Stimulated activated CD4-positive, alpha-beta T cell treated with anti-CD3 and anti-CD28 coated beads, Interleukin-15, amount 100 ng/mL, for 24 hours (primary cell): ENCODE data around the gene ADSS1.
A peak's percentile ranks its signal among the peaks of the same experiment; 100 is the strongest.

Experiments
- DNase-seq: peaks from one replicate; pipeline ENCODE4 v3.0.0-alpha.2; 2020

ADSS1 gene

DNA sequence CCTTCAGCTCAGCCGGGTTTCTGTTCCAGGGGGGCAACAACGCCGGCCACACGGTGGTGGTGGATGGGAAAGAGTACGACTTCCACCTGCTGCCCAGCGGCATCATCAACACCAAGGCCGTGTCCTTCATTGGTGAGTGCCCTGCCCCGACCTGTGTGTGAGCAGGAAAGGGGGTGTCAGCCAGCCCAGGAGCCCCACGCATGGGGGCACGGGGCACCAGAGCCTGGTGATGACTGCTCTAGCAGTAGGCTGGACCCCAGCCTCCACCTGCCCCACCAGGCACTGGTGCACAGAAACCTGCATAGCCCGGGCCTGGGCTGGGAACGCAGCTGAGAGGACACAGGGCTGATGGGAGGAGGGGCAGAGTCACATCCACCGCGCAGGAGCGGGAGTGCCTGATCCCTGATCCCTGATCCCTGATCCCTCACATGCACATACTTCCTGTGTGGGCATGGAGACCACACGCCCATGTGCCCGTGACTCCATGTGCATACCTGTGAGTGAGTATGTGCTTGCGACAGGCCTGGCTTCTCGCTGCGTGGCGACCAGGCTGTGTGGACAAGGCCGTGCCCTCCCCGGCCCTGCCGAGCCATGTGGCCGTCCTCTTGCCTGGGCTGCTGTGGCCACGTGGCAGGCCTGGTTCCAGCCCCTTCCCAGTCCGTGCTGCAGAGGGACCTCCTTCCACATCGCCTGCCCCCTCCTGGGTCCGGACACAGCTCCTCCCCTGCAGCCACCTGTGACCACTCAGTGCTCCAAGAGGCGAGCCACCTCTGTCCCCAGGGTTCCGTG, 11.2 kb downstream of the ADSS1 start:
- no peak for DNase-seq

DNA sequence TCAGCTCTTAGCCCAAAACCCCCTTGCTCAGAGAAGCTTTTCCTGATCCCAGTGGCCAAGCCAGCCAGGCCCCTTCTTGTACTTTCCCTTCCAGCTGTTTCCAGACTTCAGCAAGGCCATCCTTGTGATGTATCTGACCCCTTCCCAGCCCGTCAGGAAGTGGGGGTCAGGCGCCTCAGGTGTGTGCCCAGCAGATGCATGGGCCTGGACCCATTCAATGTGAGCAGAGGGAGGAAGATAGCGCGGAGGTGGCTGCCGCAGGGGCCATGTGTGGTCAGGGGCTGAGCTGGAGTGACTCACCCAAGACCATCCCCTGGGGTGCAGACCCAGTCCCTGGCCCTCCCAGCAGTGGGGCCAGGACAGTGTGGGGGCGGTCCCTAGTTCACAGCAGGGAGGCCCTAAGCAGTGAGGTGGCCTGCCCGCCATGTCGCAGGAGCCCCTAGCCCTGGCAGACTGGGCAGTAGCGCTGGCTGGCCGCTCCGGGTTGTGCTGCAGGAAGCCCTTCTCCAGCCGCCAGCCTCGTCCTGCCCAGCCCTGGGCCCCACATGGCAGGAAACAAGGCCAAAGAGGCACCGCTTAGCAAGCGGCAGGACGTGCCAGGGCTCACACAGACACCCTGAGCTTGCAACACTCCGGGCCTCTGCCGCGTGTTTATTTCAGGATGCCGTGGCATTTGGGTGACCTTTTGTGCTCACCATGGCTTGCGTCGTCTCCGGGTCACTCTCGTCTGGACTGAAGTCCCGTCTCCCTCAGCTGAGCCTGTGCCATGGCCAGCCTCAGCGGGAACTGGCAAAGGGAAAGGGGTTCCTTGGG, 12.0 kb downstream of the ADSS1 start:
- no peak for DNase-seq

DNA sequence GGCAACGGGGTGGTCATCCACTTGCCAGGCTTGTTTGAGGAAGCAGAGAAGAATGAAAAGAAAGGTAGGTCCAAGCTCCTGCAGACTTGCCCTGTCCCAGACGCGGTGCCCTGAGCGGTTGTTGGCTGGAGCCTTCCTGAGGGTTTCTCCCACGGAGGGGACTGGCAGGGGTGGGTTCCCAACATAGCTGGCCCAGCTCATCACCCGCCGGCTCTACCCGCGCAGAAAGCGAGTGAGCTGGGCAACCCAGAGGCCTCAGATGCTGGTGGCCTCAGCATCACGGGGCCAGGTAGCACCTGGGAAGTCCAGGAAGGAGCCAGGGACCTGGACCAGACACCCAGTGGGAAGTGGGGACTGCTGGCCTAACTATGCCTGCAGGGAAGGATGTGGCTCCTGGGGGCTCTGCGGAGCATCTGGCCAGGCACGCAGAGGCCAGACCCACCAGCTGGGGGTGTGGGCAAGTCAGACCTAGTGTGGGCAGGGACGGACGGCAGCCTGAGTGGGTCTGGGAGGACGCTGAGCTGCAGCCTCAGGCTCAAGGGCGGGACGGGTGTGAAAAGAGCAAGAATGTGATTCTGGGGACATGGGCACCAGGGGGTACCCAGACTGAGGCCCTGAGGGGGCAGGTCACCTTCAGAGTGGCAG, 14.5 kb downstream of the ADSS1 start:
- no peak for DNase-seq

DNA sequence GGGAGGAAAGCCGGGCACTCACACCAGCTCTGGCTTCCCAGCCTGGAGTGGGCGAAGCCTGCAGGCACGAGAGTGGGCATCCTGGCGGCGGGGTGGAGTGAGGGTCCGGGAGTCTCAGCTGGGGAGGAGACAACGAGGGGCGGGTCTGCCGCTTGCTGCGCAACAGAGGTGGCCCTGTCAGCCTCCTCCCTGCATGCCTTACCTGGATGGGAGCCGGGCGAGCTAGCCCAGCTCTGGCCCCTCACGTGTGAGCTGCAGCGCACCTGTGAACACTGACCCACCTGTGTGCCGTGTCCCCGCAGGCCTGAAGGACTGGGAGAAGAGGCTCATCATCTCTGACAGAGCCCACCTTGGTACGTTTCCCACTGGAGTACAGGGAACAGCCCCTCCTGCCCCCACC, 15.0 kb downstream of the ADSS1 start:
- no peak for DNase-seq

DNA sequence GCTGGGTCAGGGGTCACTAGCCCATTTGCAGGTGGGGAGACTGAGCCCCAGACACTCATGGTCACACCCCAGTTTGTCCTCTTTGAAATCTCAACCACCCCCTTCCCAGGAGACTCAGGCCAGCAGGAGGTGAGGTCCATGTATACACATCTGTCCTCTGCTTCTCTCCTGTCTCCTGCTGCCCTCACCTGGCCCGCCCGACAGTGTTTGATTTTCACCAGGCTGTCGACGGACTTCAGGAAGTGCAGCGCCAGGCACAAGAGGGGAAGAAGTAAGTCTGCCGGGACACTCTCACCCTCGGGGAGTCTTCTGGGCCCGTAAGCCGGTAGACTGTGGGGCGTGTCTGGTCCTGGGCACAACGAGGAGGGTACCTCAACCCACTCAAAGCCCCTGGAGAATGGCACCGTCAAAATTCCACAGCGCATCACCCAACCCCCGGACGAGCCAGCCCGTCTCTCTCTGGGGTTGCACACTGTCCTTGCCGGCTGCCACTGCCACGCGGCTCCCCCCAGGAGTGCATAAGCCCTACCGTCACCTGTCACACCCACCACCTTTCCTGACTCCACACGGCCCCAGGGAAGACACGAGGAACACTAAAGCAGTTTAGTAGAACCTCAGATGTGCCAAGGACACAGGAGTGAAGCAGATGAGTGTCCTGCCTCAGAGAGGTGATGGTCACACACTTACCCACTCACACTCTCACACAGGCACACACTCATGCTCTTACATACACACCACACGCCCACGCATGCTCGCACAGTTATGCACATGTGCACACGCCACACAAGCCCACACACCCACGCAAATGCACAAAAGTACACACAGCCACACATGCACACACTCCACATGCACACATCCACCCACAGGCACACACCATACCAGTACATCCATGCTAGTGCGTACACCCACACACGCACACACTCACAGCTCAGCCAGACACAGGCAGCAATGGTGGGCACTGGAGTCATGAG, 15.8 kb downstream of the ADSS1 start:
- DNase-seq, result no peak

DNA sequence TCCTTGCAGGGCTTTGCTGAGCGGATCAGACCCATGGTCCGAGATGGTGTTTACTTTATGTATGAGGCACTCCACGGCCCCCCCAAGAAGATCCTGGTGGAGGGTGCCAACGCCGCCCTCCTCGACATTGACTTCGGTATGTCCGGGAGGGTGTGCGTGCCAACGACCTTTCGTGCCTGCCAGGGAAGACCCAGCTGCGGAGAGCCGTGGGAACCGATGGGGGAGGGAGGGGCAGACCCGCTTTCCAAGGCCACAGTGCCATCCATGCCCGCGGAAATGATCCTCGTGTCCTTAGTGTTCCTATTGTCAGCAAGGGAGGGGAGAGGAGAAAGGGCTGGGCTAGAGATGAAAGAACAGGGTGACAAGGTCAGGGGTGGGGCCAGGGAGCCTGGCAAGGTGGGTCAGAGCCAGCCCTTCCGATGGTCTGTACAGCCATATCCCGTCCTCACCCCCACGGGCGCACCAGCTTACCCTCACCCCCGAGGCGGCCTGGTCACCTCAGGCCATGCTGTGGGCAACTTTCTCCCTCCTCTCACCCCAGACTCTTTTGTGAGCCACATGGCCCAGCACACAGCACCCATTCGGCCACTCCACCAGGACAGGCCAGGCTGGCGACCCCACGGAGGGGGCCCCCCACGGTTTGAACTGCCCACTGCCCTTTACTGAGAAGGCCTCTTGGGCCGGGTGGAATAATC, 17.2 kb downstream of the ADSS1 start:
- no peak for DNase-seq

DNA sequence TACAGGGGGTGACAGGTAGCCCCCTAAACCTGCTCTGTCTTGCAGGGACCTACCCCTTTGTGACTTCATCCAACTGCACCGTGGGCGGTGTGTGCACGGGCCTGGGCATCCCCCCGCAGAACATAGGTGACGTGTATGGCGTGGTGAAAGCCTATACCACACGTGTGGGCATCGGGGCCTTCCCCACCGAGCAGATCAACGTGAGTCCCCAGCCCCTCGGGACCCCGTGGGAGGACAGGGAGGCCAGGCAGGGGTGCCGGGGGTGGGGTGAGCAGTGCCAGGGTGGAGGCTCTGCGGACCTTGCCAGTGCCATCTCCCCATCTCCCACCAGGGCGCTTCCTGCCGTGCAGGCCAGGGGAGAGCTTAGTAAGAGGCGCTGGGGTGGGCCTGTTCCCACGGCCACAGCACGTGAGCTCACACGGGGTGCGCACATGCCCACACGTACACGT, 17.8 kb downstream of the ADSS1 start:
- no peak for DNase-seq

DNA sequence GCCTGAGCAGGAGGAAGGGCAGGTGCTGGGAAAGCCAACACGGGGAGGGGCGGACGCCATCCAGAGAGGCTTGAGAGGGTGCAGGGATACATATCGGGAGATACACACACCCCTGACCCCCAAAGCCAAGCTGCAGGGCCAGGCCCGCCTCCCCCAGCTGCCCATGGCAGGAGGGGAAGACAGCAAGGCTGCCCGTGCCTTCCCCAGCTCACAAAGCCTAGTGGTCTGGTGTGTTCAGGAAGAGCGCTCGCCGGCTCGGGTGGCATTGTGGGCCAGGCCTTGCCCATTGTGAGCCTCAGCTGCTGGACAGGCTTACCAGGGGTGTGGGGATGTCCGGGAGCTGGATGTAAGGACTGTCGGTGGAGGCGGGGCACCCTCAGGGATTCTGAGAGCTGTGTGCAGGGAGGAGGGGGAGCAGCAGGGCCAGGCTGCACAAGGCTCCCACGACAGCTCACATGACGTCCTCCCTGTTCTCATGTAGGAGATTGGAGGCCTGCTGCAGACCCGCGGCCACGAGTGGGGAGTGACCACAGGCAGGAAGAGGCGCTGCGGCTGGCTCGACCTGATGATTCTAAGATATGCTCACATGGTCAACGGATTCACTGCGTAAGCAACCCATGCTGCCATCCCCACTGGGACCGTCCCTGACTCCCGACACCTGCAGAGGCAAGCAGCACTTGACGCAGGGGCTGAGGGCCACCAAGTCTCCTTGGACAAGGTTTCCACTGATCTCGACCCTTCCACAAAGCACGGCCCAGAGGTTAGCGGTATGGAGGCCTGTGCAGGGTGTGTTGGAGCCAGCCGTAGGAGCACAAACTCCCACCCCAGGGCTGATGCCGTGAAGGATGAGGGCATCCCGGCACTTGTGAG, 18.8 kb downstream of the ADSS1 start:
- no peak for DNase-seq

DNA sequence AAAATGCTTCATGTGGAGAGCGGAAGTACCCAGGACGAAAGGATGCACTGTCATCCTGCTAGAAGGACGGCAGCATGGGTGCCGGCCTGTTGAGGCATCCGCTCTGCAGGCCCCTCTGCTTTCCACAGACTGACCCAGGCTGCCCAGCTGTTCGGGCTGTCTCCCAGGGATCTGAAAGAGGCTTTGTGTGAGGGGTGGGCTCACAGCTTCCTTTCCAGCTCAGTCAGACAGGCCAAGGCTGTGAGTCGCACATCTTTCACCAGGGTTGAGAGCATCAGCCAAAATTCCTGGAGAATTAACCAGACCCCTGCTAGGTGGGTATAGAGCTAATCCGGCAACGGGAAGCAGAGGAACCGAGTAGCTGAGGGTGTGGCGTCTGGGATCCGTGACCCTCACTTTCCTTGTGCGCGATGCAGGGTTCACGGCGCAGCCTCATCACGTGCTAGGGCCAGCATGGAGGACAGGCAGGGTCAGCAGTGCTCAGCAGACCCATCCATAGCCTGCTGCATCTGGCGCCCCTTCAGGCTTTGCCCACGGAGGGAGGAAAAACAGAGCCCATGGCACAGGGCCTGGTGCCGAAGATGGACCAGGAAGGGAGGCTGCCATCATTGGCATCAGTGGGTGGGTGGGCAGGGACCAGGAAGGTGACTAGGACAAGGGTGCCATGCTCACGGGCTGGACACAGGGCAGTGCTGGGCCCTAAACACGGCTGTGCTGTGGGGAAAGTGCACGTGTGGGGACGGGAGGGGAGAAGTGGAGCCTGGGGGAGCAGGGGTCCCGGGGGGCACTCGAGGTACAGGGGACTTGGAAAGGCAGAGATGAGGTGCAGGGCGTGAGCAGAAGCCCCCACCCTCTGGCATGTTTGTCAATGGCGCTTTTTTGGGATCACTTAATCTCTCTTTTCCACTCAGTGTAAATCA, 19.7 kb downstream of the ADSS1 start:
- DNase-seq, result no peak

DNA sequence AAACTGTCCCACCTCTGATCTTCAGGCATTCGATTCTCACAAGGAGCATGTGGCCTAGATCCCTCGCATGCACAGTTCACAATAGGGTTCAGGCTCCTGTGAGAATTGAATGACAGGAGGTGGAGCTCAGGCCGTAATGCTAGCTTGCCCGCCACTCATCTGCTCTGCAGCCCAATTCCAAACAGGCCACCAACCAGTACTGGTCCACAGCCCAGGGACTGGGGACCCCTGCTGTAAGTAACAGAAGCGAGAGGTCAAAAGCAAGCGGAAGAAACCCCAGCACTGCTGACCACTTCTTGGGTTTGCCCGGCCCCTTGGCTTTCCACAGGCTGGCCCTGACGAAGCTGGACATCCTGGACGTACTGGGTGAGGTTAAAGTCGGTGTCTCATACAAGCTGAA, 20.5 kb downstream of the ADSS1 start:
- DNase-seq, result no peak

DNA sequence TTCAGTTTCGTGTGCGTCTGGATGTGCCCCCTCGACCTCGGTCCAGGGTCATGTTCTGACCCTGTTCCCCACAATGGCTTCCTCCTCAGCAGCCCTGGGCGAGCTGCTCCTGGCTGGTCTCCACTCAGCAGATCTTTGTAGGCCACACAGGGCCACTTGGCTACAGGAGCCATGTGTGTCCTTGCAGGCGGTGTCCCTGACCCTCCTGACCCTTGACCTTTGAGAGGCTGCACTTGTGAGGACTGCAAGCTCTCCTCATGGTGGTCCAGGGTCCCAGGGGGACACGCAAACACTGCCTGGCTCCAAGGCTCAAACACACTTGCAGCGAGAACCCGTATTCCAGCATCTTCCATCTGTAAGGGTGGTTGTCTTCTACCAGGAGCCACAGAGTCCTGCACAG, 21.4 kb downstream of the ADSS1 start:
- no peak for DNase-seq

DNA sequence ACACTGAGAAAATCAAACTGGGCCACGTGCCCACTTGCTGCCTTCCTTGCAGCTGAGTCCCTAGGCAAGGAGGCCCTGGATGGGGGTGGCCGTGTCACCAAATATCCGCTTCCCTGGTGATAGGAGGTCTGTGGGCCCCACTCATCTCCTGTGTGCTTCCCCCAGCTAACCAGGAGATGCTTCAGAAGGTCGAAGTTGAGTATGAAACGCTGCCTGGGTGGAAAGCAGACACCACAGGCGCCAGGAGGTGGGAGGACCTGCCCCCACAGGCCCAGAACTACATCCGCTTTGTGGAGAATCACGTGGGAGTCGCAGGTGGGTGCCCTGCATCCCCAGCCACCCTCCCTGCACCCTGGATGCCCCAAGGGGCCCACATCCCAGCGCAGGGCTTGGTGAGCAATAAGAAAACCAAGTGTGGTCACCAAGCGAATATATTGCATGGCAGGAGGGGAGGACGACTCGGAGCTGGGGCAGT, 22.1 kb downstream of the ADSS1 start:
- DNase-seq, result peak; percentile 47

DNA sequence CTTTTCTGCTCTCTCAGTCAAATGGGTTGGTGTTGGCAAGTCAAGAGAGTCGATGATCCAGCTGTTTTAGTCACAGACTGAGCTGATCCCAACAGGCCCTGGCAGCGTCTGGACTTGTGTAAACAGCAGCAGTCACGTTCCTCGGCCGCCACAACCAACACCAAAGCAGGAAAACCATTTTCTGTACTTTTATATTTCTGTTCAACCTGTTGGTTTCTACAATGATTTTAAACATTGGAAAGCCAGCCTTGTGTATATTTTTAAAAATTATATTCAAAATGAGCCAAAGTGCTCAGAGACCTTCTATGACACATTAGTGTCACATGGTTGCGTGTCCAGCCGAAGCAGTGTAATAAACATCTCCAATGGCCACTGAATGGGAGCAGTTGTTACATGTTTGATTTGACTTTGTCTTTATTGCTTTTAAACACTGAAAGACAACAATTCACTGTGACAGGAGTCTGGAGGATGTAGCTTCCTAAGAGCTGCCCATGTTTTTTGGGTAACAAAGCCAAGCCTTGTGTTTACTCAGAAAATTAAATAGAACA, 23.0 kb downstream of the ADSS1 start:
- DNase-seq, result no peak

DNA sequence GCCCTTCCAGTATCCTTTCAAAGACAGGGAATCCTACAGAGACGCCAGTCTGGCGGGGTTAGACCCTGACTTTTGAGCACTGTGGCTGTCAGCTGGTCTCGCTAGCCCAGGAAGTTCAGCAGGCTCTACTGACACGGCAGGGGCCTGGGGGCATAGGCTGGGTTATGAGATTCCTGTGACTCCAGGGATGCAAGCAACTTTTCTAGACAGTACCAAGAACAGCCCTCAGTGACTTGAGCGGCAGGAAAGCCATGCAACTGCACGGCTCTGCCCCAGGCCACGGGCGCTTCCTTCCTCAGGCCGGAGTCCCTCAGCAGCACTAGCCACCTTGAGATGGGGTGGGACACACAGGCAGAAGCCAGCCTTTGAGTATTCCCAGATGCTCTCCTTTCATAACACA, 23.8 kb downstream of the ADSS1 start:
- no peak for DNase-seq

DNA sequence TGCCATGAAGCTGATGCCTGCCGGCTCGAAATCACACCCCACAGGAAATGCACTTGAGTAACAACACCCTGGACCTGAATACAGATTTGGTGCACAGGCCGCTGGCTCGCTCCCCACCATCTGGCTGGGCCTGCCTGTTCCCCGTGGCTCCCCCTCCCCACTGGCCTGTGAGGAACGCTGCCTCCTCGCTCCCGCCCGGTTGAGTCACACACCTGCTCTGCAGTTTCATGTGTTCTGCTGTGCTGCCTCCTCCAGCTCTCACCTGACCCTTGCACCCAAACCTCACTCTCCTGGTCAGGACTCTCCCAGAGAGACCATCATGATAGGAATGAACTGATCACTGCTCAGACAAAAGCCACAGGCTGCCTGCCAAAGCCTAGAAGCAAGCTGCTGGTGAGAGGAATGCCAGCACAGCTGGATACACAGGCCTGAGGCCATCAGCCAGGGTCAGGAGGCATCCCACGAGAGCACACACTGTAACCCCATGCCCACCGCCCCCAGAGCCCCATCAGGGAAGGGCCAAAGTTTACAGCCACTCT, 25.2 kb downstream of the ADSS1 start:
- DNase-seq, result no peak

DNA sequence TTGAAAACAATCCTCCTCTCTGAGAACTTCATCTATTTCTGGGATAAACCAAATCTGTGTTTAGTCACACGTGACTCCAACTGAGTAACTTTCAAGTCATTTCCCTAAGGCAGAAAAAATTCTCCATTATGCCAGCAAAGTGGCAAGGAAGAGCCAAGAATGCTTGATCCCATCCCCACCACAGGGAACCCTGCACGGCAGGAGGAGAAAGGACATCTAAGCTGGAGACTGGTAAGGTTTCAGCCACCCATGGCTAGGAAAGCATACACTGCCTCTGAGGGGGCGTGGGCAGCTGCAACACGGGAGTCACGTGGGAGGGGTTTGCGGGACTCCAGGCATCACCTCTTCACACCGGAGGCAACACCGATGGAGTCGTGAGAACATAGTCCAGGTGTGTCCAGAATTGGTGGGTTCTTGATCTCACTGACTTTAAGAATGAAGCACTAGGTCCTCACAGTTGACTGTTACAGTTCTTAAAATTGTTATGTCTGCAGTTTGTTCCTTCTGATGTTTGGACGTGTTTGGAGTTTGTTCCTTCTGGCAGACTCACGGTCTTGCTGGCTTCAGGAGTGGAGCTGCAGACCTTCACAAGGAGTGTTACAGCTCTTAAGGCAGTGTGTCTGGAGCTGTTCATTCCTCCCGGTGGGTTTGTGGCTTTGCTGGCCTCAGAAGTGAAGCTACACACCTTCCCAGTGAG, 26.2 kb downstream of the ADSS1 start:
- no peak for DNase-seq

DNA sequence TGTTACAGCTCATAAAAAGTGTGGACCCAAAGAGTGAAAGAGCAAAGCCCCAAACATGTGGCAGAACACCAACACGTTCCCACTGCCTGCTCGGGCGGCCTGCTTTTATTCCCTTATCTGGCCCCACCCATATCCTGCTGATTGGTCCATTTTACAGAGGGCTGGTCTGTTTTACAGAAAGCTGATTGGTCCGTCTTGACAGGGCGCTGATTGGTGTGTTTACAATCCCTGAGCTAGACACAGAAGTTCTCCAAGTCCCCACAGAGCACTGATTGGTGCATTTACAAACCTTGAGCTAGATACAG, 26.7 kb downstream of the ADSS1 start:
- DNase-seq, result peak; percentile 33
